GM21576 (cell line): ENCODE data around the gene HSPB9.

Experiments
- ATAC-seq: cut with Tn5 transposase; IDR thresholded peaks from one replicate; pipeline ENCODE4 v1.9.1; 2021; ENCODE audit warnings: mild to moderate bottlenecking, moderate library complexity; ENCODE audit not compliant: unreplicated experiment

Gene HSPB9

GRCh38 chr17:42122371-42123303 lies at the start of gene HSPB9:
TSS of gene HSPB9 (plus strand) at chr17:42122804. CDS start at chr17:42122851, 47 bp downstream.
- ATAC-seq = no peak

GRCh38 chr17:42075789-42076188 lies 46.8 kb upstream of the HSPB9 start:
- no peak for ATAC-seq

GRCh38 chr17:42076797-42077559 lies 45.6 kb upstream of the HSPB9 start:
- ATAC-seq = no peak

GRCh38 chr17:42077755-42078154 lies 44.8 kb upstream of the HSPB9 start:
- no peak for ATAC-seq

GRCh38 chr17:42078396-42079043 lies 44.1 kb upstream of the HSPB9 start:
- no peak for ATAC-seq

GRCh38 chr17:42079541-42079940 lies 43.1 kb upstream of the HSPB9 start:
- no peak for ATAC-seq

- ATAC-seq = no peak
Observed at GRCh38 chr17:42081516-42082129, 41.0 kb upstream of the HSPB9 start.

GRCh38 chr17:42087042-42087701 lies 35.4 kb upstream of the HSPB9 start:
- ATAC-seq = no peak

- no peak for ATAC-seq
Observed at GRCh38 chr17:42087736-42088705, 34.6 kb upstream of the HSPB9 start.

GRCh38 chr17:42088736-42089135 lies 33.9 kb upstream of the HSPB9 start:
- no peak for ATAC-seq

GRCh38 chr17:42090964-42091790 lies 31.4 kb upstream of the HSPB9 start:
- no peak for ATAC-seq

GRCh38 chr17:42092939-42093338 lies 29.7 kb upstream of the HSPB9 start:
- no peak for ATAC-seq

GRCh38 chr17:42094375-42095069 lies 28.1 kb upstream of the HSPB9 start:
- ATAC-seq = no peak

GRCh38 chr17:42096360-42097111 lies 26.1 kb upstream of the HSPB9 start:
- ATAC-seq = no peak

- ATAC-seq = no peak
Observed at GRCh38 chr17:42097691-42098631, 24.6 kb upstream of the HSPB9 start, which contains the start of gene ZNF385C. TSS of gene ZNF385C (minus strand) at chr17:42098473. CDS start at chr17:42063056, 35,417 bp downstream.
